HG03045 (cell line): ENCODE results near the gene VCPKMT.

Experiments
- ATAC-seq: cut with Tn5 transposase; IDR thresholded peaks from one replicate; pipeline ENCODE4 v1.9.1; 2021; ENCODE audit warnings: mild to moderate bottlenecking, moderate library complexity; ENCODE audit not compliant: unreplicated experiment

Gene VCPKMT

GRCh38 chr14:50068496-50068895 lies 47.9 kb downstream of the VCPKMT start:
- ATAC-seq: no peak

- no peak for ATAC-seq
Observed at GRCh38 chr14:50067723-50068495, 48.5 kb downstream of the VCPKMT start.

- ATAC-seq: no peak
Observed at GRCh38 chr14:50065583-50065982, 50.8 kb downstream of the VCPKMT start.

GRCh38 chr14:50064993-50065392 lies 51.4 kb downstream of the VCPKMT start:
- peak; percentile 66 for ATAC-seq

GRCh38 chr14:50063876-50064420 lies 52.4 kb downstream of the VCPKMT start:
- no peak for ATAC-seq

GRCh38 chr14:50062438-50063085 lies 53.8 kb downstream of the VCPKMT start:
- ATAC-seq: no peak

- ATAC-seq: peak; percentile 46
Observed at GRCh38 chr14:50061664-50062437, 54.5 kb downstream of the VCPKMT start.

GRCh38 chr14:50060871-50061663 lies 55.3 kb downstream of the VCPKMT start:
- ATAC-seq: peak; percentile 29

- no peak for ATAC-seq
Observed at GRCh38 chr14:50059763-50060616, 56.4 kb downstream of the VCPKMT start.
